Lower lobe of right lung (tissue), 2 donors: Measurements from ENCODE around the gene LTBP3. TPM values are rescaled to one million over a fixed set of nuclear protein-coding genes. Genes with fewer than 3 reads are reported as not detected.

Experiments
- ATAC-seq, 2 donors: fragments of 200-7000 bp; cut with Tn5 transposase; one replicate each; pipeline ENCODE4 v1.9.1; 2020 to 2022; ENCODE audit warnings: mild to moderate bottlenecking in 2 of 2, moderate library complexity in 2 of 2
- DNase-seq: peaks from one replicate; pipeline ENCODE4 v3.0.0-alpha.2; 2020
- H3K27ac ChIP-seq: fragments of 200-600 bp; one replicate; pipeline ENCODE4 v1.8.0; 2022
- H3K27me3 ChIP-seq: fragments of 200-600 bp; one replicate; pipeline ENCODE4 v1.8.0; 2022; ENCODE audit warnings: low read depth
- H3K36me3 ChIP-seq: fragments of 200-600 bp; one replicate; pipeline ENCODE4 v1.8.0; 2022; ENCODE audit warnings: mild to moderate bottlenecking
- H3K4me1 ChIP-seq: fragments of 200-600 bp; one replicate; pipeline ENCODE4 v1.8.0; 2022
- H3K4me3 ChIP-seq: fragments of 200-600 bp; one replicate; pipeline ENCODE4 v1.8.0; 2022; ENCODE audit warnings: mild to moderate bottlenecking
- H3K9me3 ChIP-seq: fragments of 200-600 bp; one replicate; pipeline ENCODE4 v1.8.0; 2022
- intact Hi-C: fragments of 100-400 bp; cut with DNase I; formaldehyde crosslinking; loops from one replicate; pipeline ENCODE4 v1.11.0; 2022
- total RNA-seq: library from RNA; stranded (reverse); fragmentation: NEBNext Ultra II Directional; extraction: Animal tissue kit (Norgen Biotek cat#: 25700); gene quantifications from one replicate; pipeline ENCODE4 v1.2.1, GENCODE V29; 2021
- TF ChIP-seq, protein P1 (sequence below): fragments of 200-600 bp; IDR thresholded peaks from one replicate; pipeline ENCODE4 v1.8.0; 2022; ENCODE audit warnings: antibody characterized with exemption, mild to moderate bottlenecking
- donor health status: DM: no; HTN: yes; CAD: no; lungs with severe emphysema.

LTBP3 gene
- total RNA-seq, 1 donor from 2014 or later = 98.7 TPM

DNA sequence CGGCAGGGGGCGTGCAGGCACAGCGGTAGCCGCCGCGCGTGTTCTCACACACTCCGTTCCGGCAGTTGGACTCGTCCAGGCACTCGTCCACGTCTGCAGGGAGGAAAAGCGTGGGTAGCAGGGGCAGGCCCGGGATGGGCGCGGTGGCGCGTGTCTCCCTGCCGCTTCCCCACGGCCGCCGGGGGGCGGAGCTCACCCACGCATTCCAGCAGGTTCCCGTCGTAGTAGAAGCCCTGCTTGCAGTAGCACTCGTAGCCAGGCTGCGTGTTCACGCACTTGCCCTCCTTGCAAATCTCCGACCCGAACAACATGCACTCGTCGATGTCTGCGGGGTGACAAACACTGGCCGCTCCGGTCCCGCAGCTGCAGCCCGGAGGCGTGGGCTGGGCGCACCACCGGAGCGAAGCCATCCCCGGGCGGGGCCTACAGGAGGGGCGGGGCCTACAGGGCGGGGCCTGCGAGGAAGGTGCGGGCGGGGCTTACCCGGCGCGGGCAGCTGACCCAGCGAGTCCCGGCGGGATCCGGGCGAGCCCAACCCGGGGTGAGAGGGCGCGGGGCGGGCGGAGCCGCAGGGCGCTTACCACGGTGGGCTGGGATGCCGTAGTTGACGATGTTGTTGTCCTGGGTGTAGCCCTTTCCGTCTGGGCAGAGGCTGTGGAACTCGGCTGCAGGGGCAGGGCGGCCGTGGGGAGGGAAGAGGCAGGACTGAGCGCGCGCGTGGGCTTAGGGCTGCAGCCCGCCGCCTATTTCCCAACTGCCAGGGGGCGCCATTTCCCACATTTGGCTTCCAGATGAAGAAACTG, 17.7 kb downstream of the LTBP3 start:
- peak; percentile 95 for ATAC-seq
- H3K9me3 ChIP-seq = no peaks in the 10 kb centered on the region
- peaks cover 29% of the 10 kb centered on the region for H3K4me1 ChIP-seq
- H3K36me3 ChIP-seq = peaks cover 39% of the 10 kb centered on the region
- peak overlapping the region; percentile 76 for H3K4me3 ChIP-seq
- peak; percentile 95 for DNase-seq
- no peaks in the 10 kb centered on the region for H3K27me3 ChIP-seq
- TF ChIP-seq, protein P1, sequence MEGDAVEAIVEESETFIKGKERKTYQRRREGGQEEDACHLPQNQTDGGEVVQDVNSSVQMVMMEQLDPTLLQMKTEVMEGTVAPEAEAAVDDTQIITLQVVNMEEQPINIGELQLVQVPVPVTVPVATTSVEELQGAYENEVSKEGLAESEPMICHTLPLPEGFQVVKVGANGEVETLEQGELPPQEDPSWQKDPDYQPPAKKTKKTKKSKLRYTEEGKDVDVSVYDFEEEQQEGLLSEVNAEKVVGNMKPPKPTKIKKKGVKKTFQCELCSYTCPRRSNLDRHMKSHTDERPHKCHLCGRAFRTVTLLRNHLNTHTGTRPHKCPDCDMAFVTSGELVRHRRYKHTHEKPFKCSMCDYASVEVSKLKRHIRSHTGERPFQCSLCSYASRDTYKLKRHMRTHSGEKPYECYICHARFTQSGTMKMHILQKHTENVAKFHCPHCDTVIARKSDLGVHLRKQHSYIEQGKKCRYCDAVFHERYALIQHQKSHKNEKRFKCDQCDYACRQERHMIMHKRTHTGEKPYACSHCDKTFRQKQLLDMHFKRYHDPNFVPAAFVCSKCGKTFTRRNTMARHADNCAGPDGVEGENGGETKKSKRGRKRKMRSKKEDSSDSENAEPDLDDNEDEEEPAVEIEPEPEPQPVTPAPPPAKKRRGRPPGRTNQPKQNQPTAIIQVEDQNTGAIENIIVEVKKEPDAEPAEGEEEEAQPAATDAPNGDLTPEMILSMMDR = peak; percentile 83
- intact Hi-C loops = no loop called here
- peak overlapping the region; percentile 90 for H3K27ac ChIP-seq

DNA sequence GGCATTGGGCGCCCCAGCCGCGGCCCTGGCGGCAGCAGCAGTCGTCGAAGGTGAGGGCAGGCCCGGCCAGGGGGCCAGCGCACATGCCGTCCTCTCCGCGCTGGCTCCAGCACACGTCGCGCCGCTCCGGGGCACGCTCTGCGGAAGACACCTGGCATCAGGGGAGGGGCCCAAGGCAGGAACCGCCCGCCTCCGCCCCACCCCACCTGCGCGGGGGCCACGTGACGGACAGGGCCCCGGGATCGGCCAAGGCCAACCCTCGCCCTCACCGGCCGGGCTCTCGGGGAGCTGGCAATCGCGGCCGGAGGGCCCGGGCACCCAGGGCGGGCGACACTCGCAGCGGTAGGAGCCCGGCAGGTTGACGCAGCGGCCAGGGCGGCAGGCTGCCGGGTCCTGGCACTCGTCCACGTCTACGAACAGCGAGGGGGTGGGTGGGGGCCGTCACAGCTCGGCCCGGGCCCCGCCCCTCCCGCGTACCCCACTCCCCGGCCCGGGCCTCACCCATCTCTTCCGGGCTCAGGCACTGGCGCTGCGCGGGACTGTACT, 18.3 kb downstream of the LTBP3 start:
- ATAC-seq = peak; percentile 45 to 57
- TF ChIP-seq, protein P1 = no peak
- intact Hi-C loops = no loop called here
- Histone ChIP-seq H3K4me1 (peaks cover 29% of the 10 kb centered on the region), H3K27me3 (no peaks in the 10 kb centered on the region), H3K9me3 (no peaks in the 10 kb centered on the region), H3K36me3 (peaks cover 40% of the 10 kb centered on the region), H3K27ac (peak overlapping the region; percentile 90), H3K4me3 (peak overlapping the region; percentile 76)
- DNase-seq = no peak

DNA sequence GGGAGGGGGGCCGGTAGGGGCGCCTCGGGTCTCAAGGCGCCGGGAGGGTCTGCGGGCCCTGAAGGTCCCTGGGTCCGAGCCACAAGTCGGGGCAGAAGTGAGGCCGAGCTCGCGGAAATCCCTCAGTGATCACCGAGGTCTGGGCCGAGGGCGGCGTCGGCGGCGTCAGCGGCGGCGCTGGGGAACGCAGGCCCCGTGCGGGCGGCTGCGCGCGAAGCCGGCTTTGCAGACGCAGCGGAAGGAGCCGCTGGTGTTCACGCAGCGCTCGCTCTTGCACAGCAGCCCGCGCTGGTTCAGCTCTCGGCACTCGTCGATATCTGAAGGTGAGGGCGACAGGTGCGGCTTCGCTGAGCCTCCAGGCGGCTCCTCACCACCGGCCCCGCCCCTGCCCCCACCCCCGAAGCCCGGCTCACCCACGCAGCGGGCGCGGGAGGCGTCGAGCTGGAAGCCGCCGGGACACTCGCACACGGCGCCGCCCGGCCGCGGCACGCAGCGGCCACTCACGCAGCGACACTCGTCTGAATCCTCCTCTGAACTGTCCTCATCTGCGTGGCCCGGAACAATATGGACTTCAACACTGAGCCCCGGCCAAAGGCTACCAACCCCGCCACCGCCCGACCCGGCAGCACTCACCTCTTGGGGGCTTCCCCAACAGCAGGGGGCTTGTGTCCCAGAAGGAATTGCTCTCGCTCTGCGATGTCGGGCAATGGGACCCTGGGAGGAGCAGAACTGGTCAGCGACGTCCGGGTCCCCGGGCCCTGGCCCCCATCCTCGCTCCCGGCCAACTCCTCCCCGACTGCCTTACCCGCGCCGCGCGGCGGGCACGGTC, 19.0 kb downstream of the LTBP3 start:
- Histone ChIP-seq H3K27ac (peak overlapping the region; percentile 90), H3K9me3 (no peaks in the 10 kb centered on the region)
- no peak for ATAC-seq

DNA sequence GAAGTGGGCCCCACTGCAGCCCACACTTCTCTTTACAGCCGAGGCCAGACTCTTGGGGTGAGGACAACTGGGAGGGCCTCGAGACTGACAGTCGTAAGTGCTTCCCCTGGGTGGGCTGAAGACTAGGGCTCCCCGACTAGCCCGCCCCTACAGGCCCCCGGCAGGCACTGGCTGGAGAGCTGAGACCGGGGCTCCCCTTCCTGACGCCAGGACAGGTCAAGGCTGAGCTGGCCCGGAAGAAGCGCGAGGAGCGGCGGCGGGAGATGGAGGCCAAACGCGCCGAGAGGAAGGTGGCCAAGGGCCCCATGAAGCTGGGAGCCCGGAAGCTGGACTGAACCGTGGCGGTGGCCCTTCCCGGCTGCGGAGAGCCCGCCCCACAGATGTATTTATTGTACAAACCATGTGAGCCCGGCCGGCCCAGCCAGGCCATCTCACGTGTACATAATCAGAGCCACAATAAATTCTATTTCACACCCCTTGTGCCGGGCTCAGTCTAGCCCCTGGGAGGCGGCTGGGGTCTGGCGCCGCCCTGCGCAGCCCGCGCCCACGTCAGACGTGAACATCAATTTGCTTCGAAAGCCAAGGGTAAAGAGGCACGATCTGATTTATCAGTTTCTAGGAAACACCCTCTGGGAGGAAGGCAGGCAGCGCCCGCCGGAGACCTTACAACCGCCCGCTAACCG, 19.8 kb downstream of the LTBP3 start:
- TF ChIP-seq, protein P1 = no peak
- Histone ChIP-seq H3K9me3 (no peaks in the 10 kb centered on the region), H3K27me3 (no peaks in the 10 kb centered on the region), H3K4me1 (peaks cover 29% of the 10 kb centered on the region), H3K4me3 (no peak overlapping the region), H3K36me3 (peaks cover 54% of the 10 kb centered on the region), H3K27ac (no peak overlapping the region)
- intact Hi-C loops = no loop called here
- ATAC-seq (no peak), DNase-seq (no peak)

More for the DNA sequence above, 19.0 kb downstream of the LTBP3 start:
- TF ChIP-seq, protein P1 = no peak
- no peak for DNase-seq
- intact Hi-C loops = no loop called here
- Histone ChIP-seq H3K4me1 (peaks cover 29% of the 10 kb centered on the region), H3K36me3 (peaks cover 47% of the 10 kb centered on the region), H3K27me3 (no peaks in the 10 kb centered on the region), H3K4me3 (peak overlapping the region; percentile 76)

DNA sequence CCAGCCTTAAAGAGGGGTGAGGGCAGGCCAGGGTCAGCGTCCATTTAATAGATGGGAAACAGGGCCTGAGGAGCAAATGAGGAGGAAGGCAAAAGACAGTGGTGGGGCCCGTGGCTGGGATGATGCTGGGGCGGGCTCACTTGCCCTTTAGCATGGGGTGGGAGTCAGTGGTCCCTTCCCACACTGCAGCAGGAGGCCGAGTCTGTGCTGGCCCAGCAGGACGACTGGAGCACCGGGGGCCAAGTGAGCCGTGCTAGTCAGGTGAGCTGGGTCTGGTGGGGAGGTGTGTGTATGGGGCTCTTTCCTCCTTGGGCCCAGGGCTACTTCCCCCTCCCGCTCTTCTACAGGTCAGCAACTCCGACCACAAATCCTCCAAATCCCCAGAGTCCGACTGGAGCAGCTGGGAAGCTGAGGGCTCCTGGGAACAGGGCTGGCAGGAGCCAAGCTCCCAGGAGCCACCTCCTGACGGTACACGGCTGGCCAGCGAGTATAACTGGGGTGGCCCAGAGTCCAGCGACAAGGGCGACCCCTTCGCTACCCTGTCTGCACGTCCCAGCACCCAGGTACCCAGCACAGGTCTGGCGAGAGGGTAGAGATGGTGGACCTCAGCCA, 20.4 kb downstream of the LTBP3 start:
- Histone ChIP-seq H3K27ac (no peak overlapping the region), H3K4me3 (no peak overlapping the region), H3K9me3 (no peaks in the 10 kb centered on the region), H3K4me1 (peaks cover 29% of the 10 kb centered on the region), H3K27me3 (no peaks in the 10 kb centered on the region), H3K36me3 (peaks cover 60% of the 10 kb centered on the region)
- no peak for DNase-seq
- TF ChIP-seq, protein P1 = no peak
- ATAC-seq = no peak
- intact Hi-C loops = no loop called here
